Trophoblast cell (in vitro differentiated cells and primary cell): Measurements from ENCODE around the gene MYRF.

ENCODE experiments used
- DNase-seq, 2 donors: peaks; one replicate each; pipeline ENCODE4 v3.0.0-alpha.2; 2016
- H2AFZ ChIP-seq: 2 replicates; pipeline ENCODE4 v1.6.1; 2013; ENCODE audit warnings: low read length, moderate library complexity, mild to moderate bottlenecking; ENCODE audit not compliant: insufficient read depth, poor library complexity
- H2AK5ac ChIP-seq: 2 replicates; pipeline ENCODE4 v1.6.1; 2013; ENCODE audit warnings: mild to moderate bottlenecking, low read length
- H2BK120ac ChIP-seq: 2 replicates; pipeline ENCODE4 v1.6.1; 2013; ENCODE audit warnings: low read length, mild to moderate bottlenecking, moderate library complexity; ENCODE audit not compliant: insufficient read depth, poor library complexity
- H2BK12ac ChIP-seq: 2 replicates; pipeline ENCODE4 v1.6.1; 2013; ENCODE audit warnings: mild to moderate bottlenecking, low read length, moderate library complexity
- H2BK5ac ChIP-seq: 2 replicates; pipeline ENCODE4 v1.6.1; 2013; ENCODE audit warnings: low read length, low read depth, moderate library complexity, mild to moderate bottlenecking; ENCODE audit not compliant: poor library complexity
- H3K14ac ChIP-seq: 2 replicates; pipeline ENCODE4 v1.6.1; 2013; ENCODE audit warnings: mild to moderate bottlenecking, low read length
- H3K18ac ChIP-seq: 2 replicates; pipeline ENCODE4 v1.6.1; 2013; ENCODE audit warnings: mild to moderate bottlenecking, low read length
- H3K23ac ChIP-seq: 2 replicates; pipeline ENCODE4 v1.6.1; 2013; ENCODE audit warnings: low read length
- H3K27ac ChIP-seq: 2 replicates; pipeline ENCODE4 v1.5.1; 2013; ENCODE audit warnings: low read depth, mild to moderate bottlenecking, inconsistent platforms, low read length, moderate library complexity
- H3K27me3 ChIP-seq: 2 replicates; pipeline ENCODE4 v1.6.1; 2013; ENCODE audit warnings: inconsistent platforms, mild to moderate bottlenecking, low read length, moderate library complexity; ENCODE audit not compliant: insufficient read depth
- H3K36me3 ChIP-seq, 2 experiments: 1 replicate in 1 of 2; 2 replicates in 1 of 2; pipeline ENCODE4 v1.6.1; 2013; ENCODE audit warnings: low read length in 2 of 2, mild to moderate bottlenecking in 2 of 2, moderate library complexity in 1 of 2; ENCODE audit not compliant: insufficient read depth in 2 of 2, control insufficient read depth in 1 of 2
- H3K4ac ChIP-seq: 2 replicates; pipeline ENCODE4 v1.6.1; 2013; ENCODE audit warnings: low read depth, mild to moderate bottlenecking, low read length, moderate library complexity
- H3K4me1 ChIP-seq, 2 experiments: 1 replicate in 1 of 2; 2 replicates in 1 of 2; pipeline ENCODE4 v1.6.1; 2013; ENCODE audit warnings: low read length in 2 of 2, mild to moderate bottlenecking in 2 of 2, moderate library complexity in 1 of 2; ENCODE audit not compliant: insufficient read depth in 2 of 2, control insufficient read depth in 1 of 2
- H3K4me2 ChIP-seq: 2 replicates; pipeline ENCODE4 v1.6.1; 2013; ENCODE audit warnings: inconsistent platforms, mild to moderate bottlenecking, low read length, moderate library complexity
- H3K4me3 ChIP-seq: 2 replicates; pipeline ENCODE4 v1.5.1; 2013; ENCODE audit warnings: mild to moderate bottlenecking, low read depth, low read length, inconsistent platforms
- H3K79me1 ChIP-seq: one replicate; pipeline ENCODE4 v1.6.1; 2013; ENCODE audit warnings: low read length
- H3K79me2 ChIP-seq: 2 replicates; pipeline ENCODE4 v1.6.1; 2013; ENCODE audit warnings: low read length, mild to moderate bottlenecking; ENCODE audit not compliant: control insufficient read depth, insufficient read depth, poor library complexity
- H3K9ac ChIP-seq: 2 replicates; pipeline ENCODE4 v1.6.1; 2013; ENCODE audit warnings: mild to moderate bottlenecking, low read length
- H3K9me3 ChIP-seq: 2 replicates; pipeline ENCODE4 v1.6.1; 2013; ENCODE audit warnings: low read depth, mild to moderate bottlenecking, control low read depth, inconsistent platforms, low read length; ENCODE audit not compliant: insufficient read depth
- H4K12ac ChIP-seq: 2 replicates; pipeline ENCODE4 v1.6.1; 2013; ENCODE audit warnings: low read depth, mild to moderate bottlenecking, low read length, moderate library complexity
- H4K8ac ChIP-seq: 2 replicates; pipeline ENCODE4 v1.6.1; 2013; ENCODE audit warnings: low read depth, mild to moderate bottlenecking, low read length, moderate library complexity
- H4K91ac ChIP-seq: one replicate; pipeline ENCODE4 v1.6.1; 2013; ENCODE audit warnings: low read depth, mild to moderate bottlenecking, low read length, moderate library complexity
- WGBS: extraction: QIAGEN DNeasy Blood & Tissue Kit; methylation state at CpG from one replicate; pipeline ENCODE4 v1.1.7; 2013; ENCODE audit warnings: missing lambda C conversion rate; ENCODE audit not compliant: insufficient read length, insufficient coverage; ENCODE audit errors: extremely low coverage; 5-methylcytosine and 5-hydroxymethylcytosine counted together

The MYRF gene

GRCh38 chr11:61747192-61747966 is 5.1 kb upstream of the MYRF start:
- no peak overlapping the region for H3K4ac ChIP-seq
- no peaks in the 10 kb centered on the region for H3K27me3 ChIP-seq
- peaks cover 3 to 4% of the 10 kb centered on the region in 2 experiments for H3K4me1 ChIP-seq
- H2BK5ac ChIP-seq: no peak overlapping the region
- H2AFZ ChIP-seq: no peak overlapping the region
- H4K12ac ChIP-seq: no peak overlapping the region
- H3K23ac ChIP-seq: no peak overlapping the region
- peak overlapping the region; percentile 73 for H2AK5ac ChIP-seq
- H3K4me3 ChIP-seq: no peak overlapping the region
- peak overlapping the region; percentile 55 for H4K8ac ChIP-seq
- H3K9me3 ChIP-seq: no peaks in the 10 kb centered on the region
- H3K18ac ChIP-seq: no peak overlapping the region
- H3K9ac ChIP-seq: no peak overlapping the region
- WGBS: no CpG with 5 or more reads among the region's 19 CpGs
- H4K91ac ChIP-seq: peak overlapping the region; percentile 11
- DNase-seq: peak; percentile 66 to 83
- no peak overlapping the region for H2BK12ac ChIP-seq
- no peak overlapping the region for H2BK120ac ChIP-seq
- H3K27ac ChIP-seq: no peak overlapping the region
- H3K36me3 ChIP-seq: no peaks in the 10 kb centered on the region
- no peaks in the 10 kb centered on the region for H3K79me2 ChIP-seq
- no peak overlapping the region for H3K4me2 ChIP-seq
- peaks cover 2% of the 10 kb centered on the region for H3K79me1 ChIP-seq
- peak overlapping the region; percentile 5 for H3K14ac ChIP-seq

- Histone ChIP-seq H3K27me3 (peaks cover 4% of the 10 kb centered on the region), H3K4me3 (no peak overlapping the region), H3K4me1 (peaks cover 4 to 7% of the 10 kb centered on the region in 2 experiments), H3K36me3 (no peaks in the 10 kb centered on the region), H3K14ac (no peak overlapping the region), H3K23ac (no peak overlapping the region), H2AK5ac (no peak overlapping the region), H3K79me2 (peaks cover 2% of the 10 kb centered on the region), H2AFZ (no peak overlapping the region), H3K79me1 (peaks cover 7% of the 10 kb centered on the region), H3K27ac (no peak overlapping the region), H3K18ac (no peak overlapping the region), H4K12ac (no peak overlapping the region), H4K91ac (no peak overlapping the region), H3K4me2 (no peak overlapping the region), H2BK5ac (no peak overlapping the region), H3K4ac (no peak overlapping the region), H4K8ac (no peak overlapping the region), H2BK120ac (no peak overlapping the region), H3K9me3 (no peaks in the 10 kb centered on the region), H3K9ac (no peak overlapping the region), H2BK12ac (no peak overlapping the region)
- no peak for DNase-seq
- no CpG with 5 or more reads among the region's 3 CpGs for WGBS
Measured at GRCh38 chr11:61747967-61748285, 4.5 kb upstream of the MYRF start.

DNA sequence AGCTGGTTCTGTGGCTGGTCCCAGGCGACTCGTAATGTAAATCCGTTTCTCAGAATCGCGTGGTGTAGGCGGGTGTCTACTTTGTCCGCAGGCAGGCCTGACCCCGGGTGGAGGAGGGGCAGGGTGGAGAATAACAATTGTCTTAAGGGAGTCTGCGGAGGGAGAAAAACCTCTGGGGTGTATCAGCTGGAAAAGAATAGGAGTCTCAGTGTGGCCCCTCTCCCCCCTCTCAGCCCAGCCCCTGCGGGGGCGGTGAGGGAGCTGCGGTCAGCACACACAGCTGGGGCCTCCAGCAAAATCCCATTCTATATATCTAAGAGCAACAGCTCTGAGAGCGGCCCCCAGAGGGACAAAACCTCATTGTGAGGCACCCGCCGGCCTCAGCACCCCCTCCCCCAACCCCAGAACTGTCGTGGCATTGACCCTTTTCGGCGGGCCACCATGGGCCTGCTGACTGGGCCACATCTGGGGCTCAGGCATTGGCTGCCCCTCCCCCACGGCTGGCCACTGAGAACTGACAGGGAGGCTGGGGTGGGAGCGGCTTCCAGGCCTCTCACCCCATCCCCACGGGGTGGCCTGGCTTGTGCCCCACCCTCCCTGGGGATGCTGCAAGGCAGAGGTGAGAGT is 2.7 kb upstream of the MYRF start:
- Histone ChIP-seq H3K36me3 (no peaks in the 10 kb centered on the region), H2AK5ac (no peak overlapping the region), H3K4me1 (peaks cover 14 to 20% of the 10 kb centered on the region in 2 experiments), H3K27ac (no peak overlapping the region), H4K12ac (no peak overlapping the region), H3K27me3 (peaks cover 5% of the 10 kb centered on the region), H3K4ac (no peak overlapping the region), H3K9me3 (no peaks in the 10 kb centered on the region), H2BK120ac (no peak overlapping the region), H3K23ac (no peak overlapping the region), H4K91ac (peak overlapping the region; percentile 15), H3K4me2 (no peak overlapping the region), H2AFZ (no peak overlapping the region), H3K4me3 (no peak overlapping the region), H3K79me2 (peaks cover 2% of the 10 kb centered on the region), H4K8ac (no peak overlapping the region), H3K18ac (no peak overlapping the region), H2BK12ac (no peak overlapping the region), H2BK5ac (no peak overlapping the region), H3K14ac (no peak overlapping the region), H3K9ac (no peak overlapping the region), H3K79me1 (peaks cover 7% of the 10 kb centered on the region)
- no peak for DNase-seq
- no CpG with 5 or more reads among the region's 21 CpGs for WGBS

DNA sequence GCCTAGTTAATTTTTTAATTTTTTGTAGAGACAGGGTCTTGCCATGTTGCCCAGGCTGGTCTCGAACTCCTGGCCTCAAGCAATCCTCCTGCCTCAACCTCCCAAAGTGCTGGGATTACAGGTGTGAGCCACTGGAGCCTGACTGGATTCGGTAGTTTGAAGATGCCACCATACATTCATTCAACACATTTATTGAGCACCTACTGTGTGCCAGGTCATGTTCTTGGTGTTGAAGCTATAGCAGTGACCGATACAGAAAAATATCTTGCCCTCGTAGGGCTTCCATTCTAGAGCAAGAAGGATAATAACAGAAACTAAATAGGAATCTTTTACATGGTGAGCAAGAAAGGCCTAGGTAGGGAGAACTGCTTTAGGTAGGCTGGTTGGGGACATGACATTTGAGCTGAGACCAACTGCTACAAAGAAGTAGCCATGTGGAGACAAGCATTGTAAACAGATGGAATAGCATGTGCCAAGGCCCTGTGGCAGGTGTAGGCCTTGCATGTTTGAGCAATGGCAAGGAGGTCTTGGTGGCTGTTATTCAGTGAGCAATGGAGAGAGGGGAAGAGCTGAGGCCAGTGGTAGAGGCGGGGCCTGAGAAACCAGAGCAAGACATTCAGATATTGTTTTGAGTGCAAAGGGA is 1.7 kb upstream of the MYRF start:
- Histone ChIP-seq H3K36me3 (no peaks in the 10 kb centered on the region), H4K12ac (no peak overlapping the region), H3K79me1 (peaks cover 7% of the 10 kb centered on the region), H3K18ac (no peak overlapping the region), H3K27ac (no peak overlapping the region), H3K79me2 (peaks cover 2% of the 10 kb centered on the region), H3K23ac (no peak overlapping the region), H2BK120ac (no peak overlapping the region), H2BK12ac (no peak overlapping the region), H3K4me3 (no peak overlapping the region), H2AFZ (no peak overlapping the region), H3K14ac (no peak overlapping the region), H4K8ac (no peak overlapping the region), H3K9me3 (no peaks in the 10 kb centered on the region), H3K27me3 (peaks cover 5% of the 10 kb centered on the region), H3K4me2 (no peak overlapping the region), H3K4me1 (peaks cover 15 to 24% of the 10 kb centered on the region in 2 experiments), H2AK5ac (no peak overlapping the region), H3K4ac (no peak overlapping the region), H4K91ac (no peak overlapping the region), H2BK5ac (no peak overlapping the region), H3K9ac (no peak overlapping the region)
- WGBS: no CpG with 5 or more reads among the region's 5 CpGs
- no peak for DNase-seq
